KMS-11 (cell line): ENCODE measurements around the gene RAD51B.

Source experiments
- H2AFZ ChIP-seq: fragments of 200-600 bp; sonication (generic); 2 replicates; pipeline ENCODE4 v1.6.1; 2016; ENCODE audit warnings: antibody characterized with exemption, mixed run types, low read depth
- H3K27ac ChIP-seq: fragments of 200-600 bp; sonication (generic); 2 replicates; pipeline ENCODE4 v1.6.1; 2016; ENCODE audit warnings: mild to moderate bottlenecking, mixed run types
- H3K27me3 ChIP-seq: fragments of 200-600 bp; sonication (generic); 2 replicates; pipeline ENCODE4 v1.6.1; 2017; ENCODE audit warnings: mild to moderate bottlenecking, low read depth, mixed run types, moderate library complexity; ENCODE audit not compliant: insufficient read depth
- H3K36me3 ChIP-seq: fragments of 200-600 bp; sonication (generic); 2 replicates; pipeline ENCODE4 v1.6.1; 2017; ENCODE audit warnings: mild to moderate bottlenecking, mixed run types; ENCODE audit not compliant: insufficient read depth
- H3K4me1 ChIP-seq: fragments of 200-600 bp; sonication (generic); 2 replicates; pipeline ENCODE4 v1.6.1; 2016; ENCODE audit warnings: mild to moderate bottlenecking, low read depth, mixed run types; ENCODE audit not compliant: poor library complexity, severe bottlenecking
- H3K4me2 ChIP-seq: fragments of 200-600 bp; sonication (generic); 2 replicates; pipeline ENCODE4 v1.7.0; 2016; ENCODE audit warnings: mild to moderate bottlenecking, mixed run types
- H3K4me3 ChIP-seq: fragments of 200-600 bp; sonication (generic); IDR thresholded peaks from 2 replicates; pipeline ENCODE4 v1.6.1; 2017; ENCODE audit warnings: low read depth, low read length, mixed read lengths; ENCODE audit not compliant: insufficient read depth
- H3K79me2 ChIP-seq: fragments of 200-600 bp; sonication (generic); 2 replicates; pipeline ENCODE4 v1.6.1; 2016; ENCODE audit warnings: low read depth, mixed run types; ENCODE audit not compliant: insufficient read depth
- H3K9ac ChIP-seq: fragments of 200-600 bp; sonication (generic); 2 replicates; pipeline ENCODE4 v1.6.1; 2016; ENCODE audit warnings: mild to moderate bottlenecking, mixed run types
- H4K20me1 ChIP-seq: fragments of 200-600 bp; sonication (generic); 2 replicates; pipeline ENCODE4 v1.6.1; 2016; ENCODE audit warnings: mild to moderate bottlenecking, mixed run types; ENCODE audit not compliant: insufficient read depth
- TF ChIP-seq, protein P1 (sequence below): fragments of 200-600 bp; sonication (generic); conservative IDR thresholded peaks from 2 replicates; pipeline ENCODE4 v1.6.1; 2017; ENCODE audit warnings: low read depth, mild to moderate bottlenecking, antibody characterized with exemption, low read length, moderate library complexity, mixed read lengths

The RAD51B gene

DNA sequence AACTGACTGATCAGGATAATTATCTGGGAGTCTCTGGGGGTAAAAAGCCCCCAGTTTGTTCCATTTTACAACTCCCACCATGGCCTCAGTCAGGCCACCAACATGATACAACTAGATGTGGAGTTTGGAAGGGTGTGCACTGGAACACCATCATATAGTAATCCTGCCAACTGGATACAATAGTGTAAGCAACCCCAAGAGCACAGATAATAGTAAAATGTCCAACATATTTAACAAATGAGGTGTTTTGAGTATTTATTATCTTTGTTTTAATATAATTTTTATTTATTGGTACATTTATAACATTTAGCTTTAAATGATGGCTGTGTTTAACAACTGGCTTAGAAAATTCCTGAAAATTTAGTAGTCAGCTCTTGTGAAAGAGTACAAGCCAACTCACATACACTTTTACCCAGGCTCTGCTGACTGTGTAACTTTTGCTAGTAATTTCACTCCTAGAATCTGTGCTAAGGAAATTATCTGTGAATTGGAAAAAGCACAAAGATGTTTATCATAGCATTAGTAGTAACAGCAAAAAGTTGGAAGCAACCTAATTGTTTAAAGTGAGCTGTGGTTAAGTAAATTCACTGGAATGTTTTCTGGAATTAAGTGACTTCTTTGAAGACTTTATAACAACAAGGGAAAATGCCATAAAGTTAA lies 196.8 kb downstream of the RAD51B start:
- H3K4me3 ChIP-seq: no peak overlapping the region
- no peaks in the 10 kb centered on the region for H3K4me1 ChIP-seq
- no peaks in the 10 kb centered on the region for H4K20me1 ChIP-seq
- TF ChIP-seq, protein P1, sequence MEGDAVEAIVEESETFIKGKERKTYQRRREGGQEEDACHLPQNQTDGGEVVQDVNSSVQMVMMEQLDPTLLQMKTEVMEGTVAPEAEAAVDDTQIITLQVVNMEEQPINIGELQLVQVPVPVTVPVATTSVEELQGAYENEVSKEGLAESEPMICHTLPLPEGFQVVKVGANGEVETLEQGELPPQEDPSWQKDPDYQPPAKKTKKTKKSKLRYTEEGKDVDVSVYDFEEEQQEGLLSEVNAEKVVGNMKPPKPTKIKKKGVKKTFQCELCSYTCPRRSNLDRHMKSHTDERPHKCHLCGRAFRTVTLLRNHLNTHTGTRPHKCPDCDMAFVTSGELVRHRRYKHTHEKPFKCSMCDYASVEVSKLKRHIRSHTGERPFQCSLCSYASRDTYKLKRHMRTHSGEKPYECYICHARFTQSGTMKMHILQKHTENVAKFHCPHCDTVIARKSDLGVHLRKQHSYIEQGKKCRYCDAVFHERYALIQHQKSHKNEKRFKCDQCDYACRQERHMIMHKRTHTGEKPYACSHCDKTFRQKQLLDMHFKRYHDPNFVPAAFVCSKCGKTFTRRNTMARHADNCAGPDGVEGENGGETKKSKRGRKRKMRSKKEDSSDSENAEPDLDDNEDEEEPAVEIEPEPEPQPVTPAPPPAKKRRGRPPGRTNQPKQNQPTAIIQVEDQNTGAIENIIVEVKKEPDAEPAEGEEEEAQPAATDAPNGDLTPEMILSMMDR: no peak
- no peak overlapping the region for H3K27ac ChIP-seq
- no peaks in the 10 kb centered on the region for H3K27me3 ChIP-seq
- H3K4me2 ChIP-seq: no peak overlapping the region
- no peaks in the 10 kb centered on the region for H3K79me2 ChIP-seq
- H3K9ac ChIP-seq: no peak overlapping the region
- no peak overlapping the region for H2AFZ ChIP-seq
- H3K36me3 ChIP-seq: no peaks in the 10 kb centered on the region

DNA sequence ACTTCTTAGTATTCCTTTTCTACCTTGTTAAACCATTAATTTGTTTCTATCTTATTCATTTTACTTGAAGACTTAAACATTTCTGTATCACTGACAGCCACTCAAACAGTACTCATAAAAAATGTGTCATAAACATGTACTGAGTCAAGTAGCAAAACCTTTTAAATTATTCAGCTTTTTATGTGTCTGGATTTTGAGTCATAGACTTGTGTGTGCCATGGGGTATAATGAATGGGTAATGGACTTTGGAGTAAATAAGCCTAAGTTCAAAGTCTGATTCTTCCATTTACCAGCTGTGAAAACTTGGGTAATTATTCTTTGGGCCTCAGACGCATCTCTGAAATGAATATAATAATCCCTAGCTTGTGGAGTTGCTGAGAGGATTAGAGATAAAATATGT lies 199.0 kb downstream of the RAD51B start:
- no peak overlapping the region for H2AFZ ChIP-seq
- H3K4me3 ChIP-seq: no peak overlapping the region
- no peaks in the 10 kb centered on the region for H3K79me2 ChIP-seq
- H4K20me1 ChIP-seq: no peaks in the 10 kb centered on the region
- no peaks in the 10 kb centered on the region for H3K4me1 ChIP-seq
- no peaks in the 10 kb centered on the region for H3K36me3 ChIP-seq
- TF ChIP-seq, protein P1: no peak
- H3K27me3 ChIP-seq: no peaks in the 10 kb centered on the region
- H3K4me2 ChIP-seq: no peak overlapping the region
- H3K27ac ChIP-seq: no peak overlapping the region
- H3K9ac ChIP-seq: no peak overlapping the region

DNA sequence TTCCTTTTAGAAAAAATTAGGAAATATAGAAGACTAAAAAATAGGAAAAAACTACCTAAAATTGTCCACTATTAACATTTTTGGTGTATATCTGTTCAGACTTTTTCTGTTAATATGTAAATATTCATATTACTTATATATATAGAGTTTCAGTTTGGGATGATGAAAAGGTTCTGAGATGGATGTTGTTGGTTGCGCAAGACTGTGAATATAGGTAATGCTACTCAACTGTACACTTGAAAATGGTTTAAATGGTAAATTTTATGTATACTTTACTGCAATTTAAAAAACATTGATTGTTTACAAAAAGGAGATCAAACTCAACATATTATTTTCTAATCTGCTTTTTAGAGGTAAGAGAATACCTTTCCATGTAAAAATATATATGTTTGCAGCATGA lies 200.9 kb downstream of the RAD51B start:
- Histone ChIP-seq H3K36me3 (no peaks in the 10 kb centered on the region), H3K27me3 (no peaks in the 10 kb centered on the region), H2AFZ (no peak overlapping the region), H3K4me1 (no peaks in the 10 kb centered on the region), H3K27ac (no peak overlapping the region), H3K79me2 (no peaks in the 10 kb centered on the region), H3K4me3 (no peak overlapping the region), H3K9ac (no peak overlapping the region), H3K4me2 (no peak overlapping the region), H4K20me1 (no peaks in the 10 kb centered on the region)
- TF ChIP-seq, protein P1: no peak

DNA sequence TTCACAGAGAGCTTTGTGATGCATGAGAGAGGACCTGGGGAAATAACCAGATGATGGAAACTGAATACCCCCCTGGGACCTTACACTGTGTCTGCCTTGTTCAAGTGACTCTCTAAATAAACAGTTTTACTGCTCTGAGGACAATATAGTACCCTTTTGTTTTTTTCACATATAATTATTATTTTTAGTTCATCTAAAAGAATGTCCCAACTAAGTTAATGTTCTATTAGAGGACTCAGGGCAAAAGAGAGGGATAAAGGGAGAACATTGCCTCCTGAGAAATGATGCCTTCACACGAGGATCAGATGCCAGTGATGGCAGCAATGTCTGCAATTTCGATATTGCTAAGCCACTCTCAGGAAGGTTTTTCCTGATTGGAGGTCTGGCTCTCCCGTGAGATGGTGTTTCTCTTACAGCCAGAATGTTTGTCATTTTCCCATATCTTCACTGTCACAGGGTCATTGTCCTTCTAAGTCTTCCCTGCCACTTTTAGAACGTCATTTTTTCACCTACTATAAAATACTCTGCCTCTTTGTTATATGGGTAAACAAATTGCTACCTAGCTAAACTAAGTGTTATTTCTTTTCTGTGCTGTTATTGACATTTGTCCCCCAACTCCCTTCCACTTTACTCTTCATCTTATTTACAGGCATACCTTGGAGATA lies 201.6 kb downstream of the RAD51B start:
- Histone ChIP-seq H3K4me3 (no peak overlapping the region), H3K4me1 (no peaks in the 10 kb centered on the region), H3K27me3 (no peaks in the 10 kb centered on the region), H3K9ac (no peak overlapping the region), H3K36me3 (no peaks in the 10 kb centered on the region), H3K79me2 (no peaks in the 10 kb centered on the region), H3K4me2 (no peak overlapping the region), H4K20me1 (no peaks in the 10 kb centered on the region), H3K27ac (no peak overlapping the region), H2AFZ (no peak overlapping the region)
- TF ChIP-seq, protein P1: no peak
